Ascending aorta (tissue), 2 donors: ENCODE measurements around the gene YIPF3. TPM values are rescaled to one million over a fixed set of nuclear protein-coding genes. Genes with fewer than 3 reads are reported as not detected.

Source experiments
- DNase-seq, 2 donors: peaks; one replicate each; pipeline ENCODE4 v3.0.0-alpha.2; 2019; ENCODE audit warnings: low spot score in 2 of 2
- H3K27ac ChIP-seq, 2 donors: fragments of 200-600 bp; sonication (generic); one replicate each; pipeline ENCODE4 v1.5.1; 2016 to 2017; ENCODE audit warnings: mild to moderate bottlenecking in 1 of 2
- H3K27me3 ChIP-seq: fragments of 200-600 bp; sonication (generic); one replicate; pipeline ENCODE4 v1.5.1; 2017
- H3K36me3 ChIP-seq, 2 donors: fragments of 200-600 bp; sonication (generic); one replicate each; pipeline ENCODE4 v1.5.1; 2016
- H3K4me1 ChIP-seq, 2 donors: fragments of 200-600 bp; sonication (generic); one replicate each; pipeline ENCODE4 v1.5.1; 2016 to 2017; ENCODE audit warnings: mild to moderate bottlenecking in 1 of 2
- H3K4me3 ChIP-seq, 2 donors: fragments of 200-600 bp; sonication (generic); one replicate each; pipeline ENCODE4 v1.5.1; 2016 to 2017; ENCODE audit warnings: mild to moderate bottlenecking in 1 of 2
- H3K9me3 ChIP-seq, 2 donors: fragments of 200-600 bp; sonication (generic); one replicate each; pipeline ENCODE4 v1.5.1; 2016
- intact Hi-C: fragments of 100-400 bp; cut with DNase I; formaldehyde crosslinking; loops from one replicate; pipeline ENCODE4 v1.15.1; 2023
- total RNA-seq: library from RNA; depleted of rRNA; stranded (reverse); fragments of >200 nt; gene quantifications from one replicate; pipeline ENCODE4 v1.1.0, GENCODE V29; 2016
- TF ChIP-seq, protein P1 (sequence below), 3 experiments: fragments of 200-600 bp in 2 of 3; fragments of 450-650 bp in 1 of 3; sonication (generic) in 2 of 3; IDR thresholded peaks; one replicate each; pipeline ENCODE4 v1.5.1; 2016 to 2019; ENCODE audit warnings: antibody characterized with exemption in 3 of 3, mild to moderate bottlenecking in 1 of 3, moderate library complexity in 1 of 3

Gene YIPF3
- total RNA-seq, 1 donor from 2014 or later, result 71.4 TPM

DNA sequence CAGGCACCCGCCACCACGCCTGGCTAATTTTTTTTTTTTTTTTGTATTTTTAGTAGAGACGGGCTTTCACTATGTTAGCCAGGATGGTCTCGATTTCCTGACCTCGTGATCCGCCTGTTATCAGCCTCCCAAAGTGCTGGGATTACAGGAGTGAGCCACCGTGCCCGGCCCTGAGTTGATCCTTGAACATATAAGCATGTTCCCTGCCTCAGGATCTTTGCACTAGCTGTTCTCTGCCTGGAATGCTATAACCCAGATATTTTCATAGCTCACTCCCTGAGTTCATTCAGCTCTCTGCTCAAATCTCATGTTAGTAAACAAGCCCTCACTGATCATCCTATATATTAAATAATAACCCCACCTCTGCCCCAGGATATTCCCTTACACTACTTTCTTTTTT lies 52.4 kb downstream of the YIPF3 start:
- TF ChIP-seq, protein P1, sequence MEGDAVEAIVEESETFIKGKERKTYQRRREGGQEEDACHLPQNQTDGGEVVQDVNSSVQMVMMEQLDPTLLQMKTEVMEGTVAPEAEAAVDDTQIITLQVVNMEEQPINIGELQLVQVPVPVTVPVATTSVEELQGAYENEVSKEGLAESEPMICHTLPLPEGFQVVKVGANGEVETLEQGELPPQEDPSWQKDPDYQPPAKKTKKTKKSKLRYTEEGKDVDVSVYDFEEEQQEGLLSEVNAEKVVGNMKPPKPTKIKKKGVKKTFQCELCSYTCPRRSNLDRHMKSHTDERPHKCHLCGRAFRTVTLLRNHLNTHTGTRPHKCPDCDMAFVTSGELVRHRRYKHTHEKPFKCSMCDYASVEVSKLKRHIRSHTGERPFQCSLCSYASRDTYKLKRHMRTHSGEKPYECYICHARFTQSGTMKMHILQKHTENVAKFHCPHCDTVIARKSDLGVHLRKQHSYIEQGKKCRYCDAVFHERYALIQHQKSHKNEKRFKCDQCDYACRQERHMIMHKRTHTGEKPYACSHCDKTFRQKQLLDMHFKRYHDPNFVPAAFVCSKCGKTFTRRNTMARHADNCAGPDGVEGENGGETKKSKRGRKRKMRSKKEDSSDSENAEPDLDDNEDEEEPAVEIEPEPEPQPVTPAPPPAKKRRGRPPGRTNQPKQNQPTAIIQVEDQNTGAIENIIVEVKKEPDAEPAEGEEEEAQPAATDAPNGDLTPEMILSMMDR (IDR thresholded peaks at IDR 0.05), result no peak
- no peak overlapping the region for H3K4me3 ChIP-seq
- DNase-seq, result no peak
- H3K4me1 ChIP-seq, result no peaks in the 10 kb centered on the region
- no peaks in the 10 kb centered on the region for H3K9me3 ChIP-seq
- intact Hi-C loops, result no loop called here
- no peaks in the 10 kb centered on the region for H3K27me3 ChIP-seq
- H3K27ac ChIP-seq, result no peak overlapping the region
- H3K36me3 ChIP-seq, result no peaks in the 10 kb centered on the region

DNA sequence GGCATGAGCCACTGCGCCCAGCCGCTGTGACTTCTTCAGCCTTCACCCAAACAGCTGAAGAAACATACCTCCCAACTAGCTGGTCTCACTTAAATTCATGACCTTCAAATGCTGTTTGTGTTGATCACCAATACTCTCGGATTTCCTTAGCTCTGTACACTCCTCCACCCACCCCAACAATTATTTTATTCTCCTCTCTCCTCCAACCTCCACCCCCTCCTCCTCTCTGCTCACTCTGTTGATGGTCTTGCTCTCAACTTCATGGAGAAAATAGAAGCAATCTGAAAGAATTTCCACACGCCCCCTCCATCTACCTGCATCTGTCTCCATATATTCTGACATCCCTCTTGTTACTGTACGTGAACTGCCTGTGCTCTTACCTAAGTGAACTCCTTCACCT lies 54.8 kb downstream of the YIPF3 start:
- no peak for DNase-seq
- no peaks in the 10 kb centered on the region for H3K36me3 ChIP-seq
- H3K4me3 ChIP-seq, result no peak overlapping the region
- no peaks in the 10 kb centered on the region for H3K27me3 ChIP-seq
- no peaks in the 10 kb centered on the region for H3K4me1 ChIP-seq
- TF ChIP-seq, protein P1 (IDR thresholded peaks at IDR 0.05), result no peak
- H3K9me3 ChIP-seq, result no peaks in the 10 kb centered on the region
- intact Hi-C loops, result no loop called here
- no peak overlapping the region for H3K27ac ChIP-seq

Other genes starting within 250 kb of the YIPF3 start
- gene SLC22A7, start 218.7 kb downstream of the YIPF3 start, total RNA-seq, result 1.8 TPM
- gene CRIP3, start 208.1 kb downstream of the YIPF3 start, total RNA-seq, result not detected
- gene ZNF318, start 147.3 kb downstream of the YIPF3 start, total RNA-seq, result 4.4 TPM
- 4.6 TPM for gene ABCC10, start 89.4 kb downstream of the YIPF3 start, total RNA-seq
- gene DLK2, start 61.4 kb downstream of the YIPF3 start, total RNA-seq, result not detected
- gene TJAP1, start 39.4 kb downstream of the YIPF3 start, total RNA-seq, result 71.6 TPM
- not detected for gene LRRC73, start 6.6 kb downstream of the YIPF3 start, total RNA-seq
- gene POLR1C, start 163 bp upstream of the YIPF3 start, total RNA-seq, result 51.5 TPM
- 21.4 TPM for gene XPO5, start 59.1 kb upstream of the YIPF3 start, total RNA-seq
- gene POLH, start 59.3 kb upstream of the YIPF3 start, total RNA-seq, result 4.3 TPM
- gene GTPBP2, start 112.3 kb upstream of the YIPF3 start, total RNA-seq, result 30.7 TPM
- 15.0 TPM for gene MAD2L1BP, start 118.9 kb upstream of the YIPF3 start, total RNA-seq
- not detected for gene RSPH9, start 128.1 kb upstream of the YIPF3 start, total RNA-seq
- 29.8 TPM for gene MRPS18A, start 170.9 kb upstream of the YIPF3 start, total RNA-seq